WI38 (cell line): ENCODE measurements around the gene FHDC1.

Experiments used
- H3K4me3 ChIP-seq: 2 replicates; pipeline ENCODE4 v1.5.1; 2011; ENCODE audit warnings: low read depth, mild to moderate bottlenecking, control low read depth, low read length
- TF ChIP-seq, protein P1 (sequence below): IDR thresholded peaks from 2 replicates; pipeline ENCODE4 v1.5.1; 2012; ENCODE audit warnings: low read depth, mild to moderate bottlenecking, control low read depth, low read length

FHDC1 gene

DNA sequence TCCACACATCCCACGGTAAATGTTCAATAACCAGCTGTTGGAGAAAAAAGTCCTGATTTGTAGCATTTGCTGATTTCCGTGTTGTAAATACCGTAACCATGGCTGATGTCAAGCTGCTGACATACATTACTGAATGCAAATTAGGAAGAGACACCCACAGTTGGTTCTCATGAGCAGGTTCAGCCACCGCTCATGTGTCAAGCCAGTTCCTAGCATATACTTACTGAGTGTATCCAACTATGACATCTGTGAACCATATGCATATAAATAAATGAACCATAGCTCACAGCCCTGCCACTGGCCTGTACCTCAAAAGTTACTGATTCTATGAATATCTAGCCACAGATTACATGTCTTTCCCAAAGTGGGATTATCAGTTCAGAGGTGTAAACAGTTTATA lies 29.5 kb downstream of the FHDC1 start:
- TF ChIP-seq, protein P1, sequence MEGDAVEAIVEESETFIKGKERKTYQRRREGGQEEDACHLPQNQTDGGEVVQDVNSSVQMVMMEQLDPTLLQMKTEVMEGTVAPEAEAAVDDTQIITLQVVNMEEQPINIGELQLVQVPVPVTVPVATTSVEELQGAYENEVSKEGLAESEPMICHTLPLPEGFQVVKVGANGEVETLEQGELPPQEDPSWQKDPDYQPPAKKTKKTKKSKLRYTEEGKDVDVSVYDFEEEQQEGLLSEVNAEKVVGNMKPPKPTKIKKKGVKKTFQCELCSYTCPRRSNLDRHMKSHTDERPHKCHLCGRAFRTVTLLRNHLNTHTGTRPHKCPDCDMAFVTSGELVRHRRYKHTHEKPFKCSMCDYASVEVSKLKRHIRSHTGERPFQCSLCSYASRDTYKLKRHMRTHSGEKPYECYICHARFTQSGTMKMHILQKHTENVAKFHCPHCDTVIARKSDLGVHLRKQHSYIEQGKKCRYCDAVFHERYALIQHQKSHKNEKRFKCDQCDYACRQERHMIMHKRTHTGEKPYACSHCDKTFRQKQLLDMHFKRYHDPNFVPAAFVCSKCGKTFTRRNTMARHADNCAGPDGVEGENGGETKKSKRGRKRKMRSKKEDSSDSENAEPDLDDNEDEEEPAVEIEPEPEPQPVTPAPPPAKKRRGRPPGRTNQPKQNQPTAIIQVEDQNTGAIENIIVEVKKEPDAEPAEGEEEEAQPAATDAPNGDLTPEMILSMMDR, result no peak
- H3K4me3 ChIP-seq, result no peak overlapping the region

DNA sequence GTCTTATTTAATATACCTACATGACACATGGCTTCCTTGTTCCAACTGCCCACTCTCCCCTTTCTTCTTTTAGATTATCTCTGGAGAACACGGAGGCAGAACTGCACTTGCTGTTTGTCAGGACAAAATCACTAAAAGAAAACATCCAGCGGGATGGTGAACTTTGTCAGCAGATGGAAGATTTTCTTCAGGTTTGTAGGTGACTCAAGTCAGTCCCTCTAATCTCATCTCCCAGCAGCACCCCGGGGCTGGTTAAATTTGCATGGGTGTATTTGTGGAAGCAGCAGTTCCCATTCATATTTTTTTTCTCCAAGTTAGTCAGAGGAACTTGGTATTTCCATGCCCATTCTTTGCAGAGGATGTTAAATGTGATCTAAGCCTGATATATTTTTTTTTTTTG lies 31.8 kb downstream of the FHDC1 start:
- no peak overlapping the region for H3K4me3 ChIP-seq
- TF ChIP-seq, protein P1, result no peak

DNA sequence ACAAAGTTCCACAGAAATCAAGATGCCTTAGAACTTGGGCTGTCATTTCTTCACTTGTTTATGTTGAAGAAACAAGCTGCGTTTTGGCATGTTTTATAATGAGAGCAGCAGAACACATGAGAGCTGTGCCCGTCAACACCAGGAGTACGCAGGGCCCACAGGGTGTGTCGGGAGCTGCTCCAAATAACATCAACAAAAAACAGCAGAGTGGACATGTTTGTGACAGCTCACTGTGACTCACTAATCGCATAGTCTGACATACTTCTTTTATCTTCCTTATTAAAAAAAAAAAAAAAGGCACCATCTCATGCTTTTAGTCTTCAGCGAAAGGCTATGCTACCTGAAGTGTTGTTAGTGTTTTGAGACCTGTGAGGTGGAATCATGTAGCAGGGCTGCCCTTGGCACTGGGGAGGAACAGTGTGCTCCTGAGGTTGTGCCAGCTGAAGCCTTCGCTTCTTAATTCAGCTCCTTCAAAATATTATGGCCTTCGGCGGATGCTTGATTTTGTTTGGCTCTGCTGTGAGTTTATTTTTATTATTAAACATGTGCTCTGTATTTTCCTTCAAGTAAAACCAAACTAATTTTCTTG lies 32.8 kb downstream of the FHDC1 start:
- TF ChIP-seq, protein P1, result no peak
- no peak overlapping the region for H3K4me3 ChIP-seq

DNA sequence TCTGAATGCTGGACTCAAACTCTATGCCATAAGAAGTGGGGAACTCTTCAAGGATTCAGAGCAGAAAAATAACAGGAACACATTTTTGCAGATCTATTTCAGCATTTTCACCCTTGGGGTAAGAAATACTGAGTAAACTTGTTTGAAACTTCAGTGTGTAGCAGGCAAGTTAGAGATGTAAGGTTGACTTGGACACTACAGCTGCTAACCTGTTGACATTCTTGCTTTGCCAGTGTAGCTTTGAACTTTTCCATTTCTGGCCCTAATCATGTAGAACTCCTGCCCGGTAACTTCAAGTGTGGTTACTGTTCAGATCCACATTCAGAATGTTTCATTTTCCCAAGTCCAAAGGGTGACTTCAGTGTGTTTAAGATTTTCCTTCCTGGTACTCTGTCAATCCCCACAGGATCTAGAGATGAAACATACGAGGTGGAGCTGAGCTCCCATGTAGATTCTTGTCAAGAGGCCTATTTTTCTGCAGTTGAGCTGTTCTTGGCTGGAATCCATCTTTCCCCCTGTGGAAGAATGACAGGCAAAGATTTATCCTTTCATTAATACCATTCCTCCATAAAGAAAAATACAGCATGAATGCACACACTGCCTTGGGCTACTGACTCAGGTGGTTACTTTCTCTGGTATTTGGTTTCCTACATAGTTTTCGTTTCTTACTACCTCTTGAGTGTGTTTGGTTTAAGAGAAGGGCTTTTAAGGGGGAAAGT lies 34.1 kb downstream of the FHDC1 start:
- H3K4me3 ChIP-seq, result no peak overlapping the region
- TF ChIP-seq, protein P1, result no peak

DNA sequence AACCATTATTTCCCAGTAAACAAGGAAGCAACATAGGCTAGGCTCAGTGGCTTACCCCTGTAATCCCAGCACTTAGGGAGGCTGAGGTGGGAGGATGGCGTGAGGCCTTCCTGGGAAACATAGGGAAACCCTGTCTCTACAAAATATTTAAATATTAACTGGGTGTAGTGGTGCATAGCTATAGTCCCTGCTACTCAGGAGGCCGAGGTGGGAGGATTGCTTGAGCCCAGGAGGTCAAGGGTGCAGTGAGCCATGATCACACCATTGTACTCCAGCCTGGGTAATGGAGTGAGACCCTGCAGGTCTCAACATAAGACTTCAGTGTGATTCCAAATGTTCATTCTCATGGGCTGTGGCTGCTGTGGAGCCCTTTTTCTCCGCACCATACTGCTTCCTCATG lies 34.9 kb downstream of the FHDC1 start:
- TF ChIP-seq, protein P1, result no peak
- no peak overlapping the region for H3K4me3 ChIP-seq

DNA sequence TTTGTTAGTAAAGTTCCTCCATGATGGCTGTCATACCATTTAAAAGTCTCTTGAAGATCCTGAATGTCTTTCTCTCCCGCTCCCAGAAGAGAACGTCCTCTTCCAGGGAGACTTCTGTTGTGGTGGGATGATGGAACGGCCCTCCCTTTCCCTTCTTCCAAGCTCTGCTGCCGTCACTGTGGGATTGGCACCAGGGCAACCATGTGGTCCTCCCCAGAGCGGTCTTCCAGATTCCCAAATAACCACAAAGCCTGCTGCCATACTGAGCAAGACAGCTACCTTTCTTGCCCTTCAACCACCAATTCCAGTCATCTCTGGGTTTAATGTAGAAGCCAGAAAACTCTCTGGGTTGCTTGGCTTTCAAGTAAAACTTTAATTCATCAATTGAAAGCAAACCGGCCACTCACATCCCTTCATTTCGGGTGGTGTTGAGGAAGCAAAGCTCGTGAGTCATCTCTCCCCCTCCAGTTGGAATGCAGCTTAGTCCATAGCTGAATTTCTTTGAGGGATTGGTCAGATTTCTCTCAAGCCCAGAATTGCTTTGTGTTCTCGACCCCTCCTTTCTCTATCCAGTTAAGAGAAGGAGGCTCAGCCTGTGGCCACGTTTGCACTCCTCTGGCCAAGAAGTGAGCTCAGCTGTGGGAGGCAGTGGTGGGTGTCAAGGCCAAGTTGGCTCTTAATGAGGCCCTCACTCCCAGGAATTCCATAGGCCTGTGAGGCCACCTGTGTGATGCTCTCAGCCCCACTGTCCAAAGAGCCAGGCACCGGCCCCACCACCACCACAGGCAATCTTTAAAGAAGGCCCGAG lies 36.9 kb downstream of the FHDC1 start:
- no peak overlapping the region for H3K4me3 ChIP-seq
- TF ChIP-seq, protein P1, result no peak
